ENCODE measurements around the gene PRR19.

PRR19 gene, protein sequence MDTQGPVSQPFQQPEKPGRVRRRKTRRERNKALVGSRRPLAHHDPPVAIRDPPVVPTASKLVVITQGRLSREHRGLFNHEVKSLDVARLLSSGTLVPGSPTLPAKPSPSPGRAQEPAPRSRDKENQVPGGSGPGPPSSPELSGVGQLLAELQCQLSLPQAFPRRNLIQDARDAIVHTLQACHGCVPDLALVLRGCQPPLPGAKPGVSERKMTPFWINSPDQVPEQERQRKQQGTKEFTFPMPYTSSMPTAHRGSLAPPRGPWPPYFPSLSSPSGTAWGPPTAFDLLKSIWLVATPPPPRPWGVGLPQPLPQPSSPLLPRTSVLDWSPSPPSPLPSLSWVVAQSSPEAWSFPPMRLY

GRCh38 chr19:42301646-42302203 is at the start of gene PRR19:
TSS of gene PRR19 (plus strand) at chr19:42302132. CDS start at chr19:42309585, 7,453 bp downstream.
- TF ChIP-seq CTCF (conservative IDR thresholded peaks at IDR 0.05; ENCODE audit: low read depth, low read length): no peak
- no peak for DNase-seq (ENCODE audit: low read depth)
- H3K4me3 ChIP-seq (ENCODE audit: low read depth, low read length): peak within 1 kb of the TSS; percentile 78

GRCh38 chr19:42252365-42253244 is 49.3 kb upstream of the PRR19 start:
- peak overlapping the region; percentile 94 for H3K4me3 ChIP-seq (ENCODE audit: low read depth, low read length)
- no peak for TF ChIP-seq CTCF (conservative IDR thresholded peaks at IDR 0.05; ENCODE audit: low read depth, low read length)
- DNase-seq (ENCODE audit: low read depth): peak; percentile 55

GRCh38 chr19:42253245-42254088 is 48.5 kb upstream of the PRR19 start:
- peak; percentile 36 for DNase-seq (ENCODE audit: low read depth)
- no peak for TF ChIP-seq CTCF (conservative IDR thresholded peaks at IDR 0.05; ENCODE audit: low read depth, low read length)
- peak overlapping the region; percentile 94 for H3K4me3 ChIP-seq (ENCODE audit: low read depth, low read length)

- no peak for TF ChIP-seq CTCF (conservative IDR thresholded peaks at IDR 0.05; ENCODE audit: low read depth, low read length)
- peak; percentile 63 for DNase-seq (ENCODE audit: low read depth)
- peak overlapping the region; percentile 94 for H3K4me3 ChIP-seq (ENCODE audit: low read depth, low read length)
Measured at GRCh38 chr19:42254089-42254849, 47.7 kb upstream of the PRR19 start.

- peak within 1 kb of the TSS; percentile 94 for H3K4me3 ChIP-seq (ENCODE audit: low read depth, low read length)
Measured at GRCh38 chr19:42254850-42255765, 46.8 kb upstream of the PRR19 start, which contains the start of gene ERF. TSS of gene ERF (minus strand) at chr19:42255128. CDS start at chr19:42254999, 129 bp downstream.

More at GRCh38 chr19:42254850-42255765, 46.8 kb upstream of the PRR19 start, which contains the start of gene ERF:
- no peak for TF ChIP-seq CTCF (conservative IDR thresholded peaks at IDR 0.05; ENCODE audit: low read depth, low read length)
- peak; percentile 93 for DNase-seq (ENCODE audit: low read depth)

Data from choroid plexus epithelial cell (primary cell).